Hepatocyte (in vitro differentiated cells): ENCODE data around the gene PSMB7. TPM values are rescaled to one million over a fixed set of nuclear protein-coding genes. Genes with fewer than 3 reads are reported as not detected.

Experiments
- DNase-seq: peaks from one replicate; pipeline ENCODE4 v3.0.0-alpha.2; 2016; ENCODE audit warnings: low spot score
- H2AFZ ChIP-seq: fragments of 200-600 bp; sonication (generic); 2 replicates; pipeline ENCODE4 v1.6.0; 2016; ENCODE audit warnings: antibody characterized with exemption, mild to moderate bottlenecking
- H3K27ac ChIP-seq: fragments of 200-600 bp; sonication (generic); 2 replicates; pipeline ENCODE4 v1.5.1; 2016; ENCODE audit warnings: mild to moderate bottlenecking
- H3K27me3 ChIP-seq: fragments of 200-600 bp; sonication (generic); 2 replicates; pipeline ENCODE4 v1.6.1; 2016
- H3K36me3 ChIP-seq: fragments of 200-600 bp; sonication (generic); replicated peaks from 2 replicates; pipeline ENCODE4 v1.5.1; 2016; ENCODE audit warnings: low read depth; ENCODE audit not compliant: insufficient read depth
- H3K4me1 ChIP-seq: fragments of 200-600 bp; sonication (generic); 2 replicates; pipeline ENCODE4 v1.5.1; 2016; ENCODE audit warnings: mild to moderate bottlenecking, moderate library complexity; ENCODE audit not compliant: insufficient read depth
- H3K4me2 ChIP-seq: fragments of 200-600 bp; sonication (generic); 2 replicates; pipeline ENCODE4 v1.6.0; 2016
- H3K4me3 ChIP-seq: fragments of 200-600 bp; sonication (generic); 2 replicates; pipeline ENCODE4 v1.5.1; 2016; ENCODE audit warnings: mild to moderate bottlenecking
- H3K79me2 ChIP-seq: fragments of 200-600 bp; sonication (generic); 2 replicates; pipeline ENCODE4 v1.6.0; 2017; ENCODE audit warnings: mild to moderate bottlenecking
- H3K9me2 ChIP-seq: fragments of 200-600 bp; sonication (generic); replicated peaks from 2 replicates; pipeline ENCODE4 v1.6.0; 2017; ENCODE audit warnings: mild to moderate bottlenecking; ENCODE audit not compliant: insufficient read depth
- H3K9me3 ChIP-seq: fragments of 200-600 bp; sonication (generic); 2 replicates; pipeline ENCODE4 v1.5.1; 2016; ENCODE audit warnings: low read depth, mild to moderate bottlenecking
- H4K20me1 ChIP-seq: fragments of 200-600 bp; sonication (generic); 2 replicates; pipeline ENCODE4 v1.6.0; 2016; ENCODE audit warnings: mild to moderate bottlenecking; ENCODE audit not compliant: insufficient read depth, poor library complexity, severe bottlenecking
- EZH2 ChIP-seq: fragments of 200-600 bp; sonication (generic); IDR thresholded peaks from 2 replicates; pipeline ENCODE4 v1.6.1; 2016; ENCODE audit warnings: antibody characterized with exemption, mild to moderate bottlenecking, borderline replicate concordance
- EZH2phosphoT487 ChIP-seq: fragments of 200-600 bp; sonication (generic); IDR thresholded peaks from one replicate; pipeline ENCODE4 v1.6.1; 2018; ENCODE audit warnings: antibody characterized with exemption, mild to moderate bottlenecking, low read depth, moderate library complexity; ENCODE audit not compliant: unreplicated experiment, severe bottlenecking
- WGBS: methylation state at CpG from one replicate; pipeline ENCODE4 v1.1.6; 2016; ENCODE audit warnings: low lambda C conversion rate; ENCODE audit errors: missing lambda C conversion rate; 5-methylcytosine and 5-hydroxymethylcytosine counted together
- polyA plus RNA-seq: library from polyadenylated mRNA; unstranded; fragments of >200 nt; fragmentation: Nextera tagmentation; extraction: Ambion mirVana; gene quantifications from 2 replicates; pipeline ENCODE4 v1.2.1, GENCODE V29; 2016
- total RNA-seq: library from RNA; depleted of rRNA; stranded (reverse); fragments of >200 nt; gene quantifications from 2 replicates; pipeline ENCODE4 v1.2.3, GENCODE V29; 2014
- TF ChIP-seq, protein P1 (sequence below): fragments of 200-600 bp; sonication (generic); IDR thresholded peaks from 2 replicates; pipeline ENCODE4 v1.5.1; 2016; ENCODE audit warnings: antibody characterized with exemption, mild to moderate bottlenecking; ENCODE audit not compliant: poor library complexity

PSMB7 gene
- total and polyA plus RNA-seq, 2 experiments from 2014 or later: 189 to 197 TPM

DNA sequence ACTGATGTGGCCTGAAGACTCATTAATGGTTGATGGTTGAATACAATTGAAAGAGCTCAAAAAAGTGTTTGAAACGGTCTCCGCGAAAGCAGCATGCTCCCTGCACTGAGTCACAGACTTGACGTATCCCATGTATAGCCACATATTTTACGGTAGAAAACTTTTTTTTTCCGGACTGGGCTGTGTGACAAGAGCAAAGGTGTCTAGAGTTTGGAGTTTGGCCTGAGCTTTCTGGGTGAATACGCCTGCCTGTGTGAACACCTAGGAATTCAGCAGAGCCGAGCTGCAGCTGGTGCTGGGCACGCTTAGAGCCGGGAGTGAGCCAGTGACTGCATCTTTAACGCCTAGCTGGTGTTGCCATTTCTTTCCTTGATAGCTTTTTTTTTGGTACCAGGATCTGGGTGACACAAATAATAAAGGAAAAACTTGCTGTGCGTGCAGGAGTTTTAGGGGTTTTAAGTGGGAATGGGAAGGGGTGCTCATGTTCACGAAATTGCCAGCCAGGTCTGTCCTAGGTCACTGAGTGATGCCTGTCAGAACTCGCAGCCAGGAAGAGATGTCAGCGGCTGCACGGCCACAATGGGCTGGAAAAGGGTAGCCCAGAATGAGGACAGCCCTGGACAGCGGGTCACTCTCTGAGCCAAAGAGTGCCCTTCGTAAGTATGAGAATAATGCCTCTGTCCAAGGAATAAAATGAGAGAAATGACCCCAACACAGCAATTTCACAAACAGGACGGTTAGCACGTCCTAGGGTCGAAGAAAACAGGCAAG lies 51.7 kb downstream of the PSMB7 start:
- Histone ChIP-seq H3K36me3 (no peaks in the 10 kb centered on the region), H2AFZ (no peak overlapping the region), H3K4me1 (no peaks in the 10 kb centered on the region), H3K4me2 (no peak overlapping the region), H3K27ac (no peak overlapping the region), H4K20me1 (peaks cover 50% of the 10 kb centered on the region), H3K79me2 (peaks cover 64% of the 10 kb centered on the region), H3K27me3 (no peaks in the 10 kb centered on the region), H3K9me2 (no peaks in the 10 kb centered on the region), H3K9me3 (no peaks in the 10 kb centered on the region), H3K4me3 (no peak overlapping the region)
- WGBS: 94% methylated on average over 21 of the region's 21 CpGs
- no peak for TF ChIP-seq EZH2phosphoT487
- TF ChIP-seq EZH2: no peak
- no peak for DNase-seq

DNA sequence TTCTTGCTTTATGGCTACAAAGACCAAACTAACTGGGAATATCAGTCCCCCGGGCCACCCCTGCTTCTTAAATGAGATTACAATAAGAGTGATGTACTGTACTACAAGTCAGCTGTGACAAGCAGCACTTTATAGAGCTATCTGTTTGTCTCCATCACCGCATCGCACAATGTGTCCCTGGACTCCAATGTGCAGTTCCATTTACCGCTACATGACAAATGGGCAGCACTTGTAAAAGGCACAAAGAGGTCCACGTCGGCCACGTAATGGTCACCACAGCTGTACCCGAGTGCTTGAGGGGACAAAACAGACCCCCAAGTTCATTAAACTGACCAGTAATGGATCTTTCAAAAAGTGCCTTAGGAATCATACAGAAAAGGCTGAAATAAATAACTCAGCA lies 54.1 kb downstream of the PSMB7 start:
- H3K36me3 ChIP-seq: no peaks in the 10 kb centered on the region
- H3K9me2 ChIP-seq: no peaks in the 10 kb centered on the region
- H3K9me3 ChIP-seq: no peaks in the 10 kb centered on the region
- TF ChIP-seq, protein P1, sequence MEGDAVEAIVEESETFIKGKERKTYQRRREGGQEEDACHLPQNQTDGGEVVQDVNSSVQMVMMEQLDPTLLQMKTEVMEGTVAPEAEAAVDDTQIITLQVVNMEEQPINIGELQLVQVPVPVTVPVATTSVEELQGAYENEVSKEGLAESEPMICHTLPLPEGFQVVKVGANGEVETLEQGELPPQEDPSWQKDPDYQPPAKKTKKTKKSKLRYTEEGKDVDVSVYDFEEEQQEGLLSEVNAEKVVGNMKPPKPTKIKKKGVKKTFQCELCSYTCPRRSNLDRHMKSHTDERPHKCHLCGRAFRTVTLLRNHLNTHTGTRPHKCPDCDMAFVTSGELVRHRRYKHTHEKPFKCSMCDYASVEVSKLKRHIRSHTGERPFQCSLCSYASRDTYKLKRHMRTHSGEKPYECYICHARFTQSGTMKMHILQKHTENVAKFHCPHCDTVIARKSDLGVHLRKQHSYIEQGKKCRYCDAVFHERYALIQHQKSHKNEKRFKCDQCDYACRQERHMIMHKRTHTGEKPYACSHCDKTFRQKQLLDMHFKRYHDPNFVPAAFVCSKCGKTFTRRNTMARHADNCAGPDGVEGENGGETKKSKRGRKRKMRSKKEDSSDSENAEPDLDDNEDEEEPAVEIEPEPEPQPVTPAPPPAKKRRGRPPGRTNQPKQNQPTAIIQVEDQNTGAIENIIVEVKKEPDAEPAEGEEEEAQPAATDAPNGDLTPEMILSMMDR: no peak
- TF ChIP-seq EZH2phosphoT487: no peak
- TF ChIP-seq EZH2: no peak
- no peak overlapping the region for H2AFZ ChIP-seq
- H3K4me3 ChIP-seq: no peak overlapping the region
- WGBS: 95% methylated on average over 8 of the region's 8 CpGs
- no peaks in the 10 kb centered on the region for H3K4me1 ChIP-seq
- H3K4me2 ChIP-seq: no peak overlapping the region
- no peak for DNase-seq
- H3K79me2 ChIP-seq: peaks cover 57% of the 10 kb centered on the region
- no peak overlapping the region for H3K27ac ChIP-seq
- H4K20me1 ChIP-seq: peaks cover 64% of the 10 kb centered on the region
- H3K27me3 ChIP-seq: no peaks in the 10 kb centered on the region

DNA sequence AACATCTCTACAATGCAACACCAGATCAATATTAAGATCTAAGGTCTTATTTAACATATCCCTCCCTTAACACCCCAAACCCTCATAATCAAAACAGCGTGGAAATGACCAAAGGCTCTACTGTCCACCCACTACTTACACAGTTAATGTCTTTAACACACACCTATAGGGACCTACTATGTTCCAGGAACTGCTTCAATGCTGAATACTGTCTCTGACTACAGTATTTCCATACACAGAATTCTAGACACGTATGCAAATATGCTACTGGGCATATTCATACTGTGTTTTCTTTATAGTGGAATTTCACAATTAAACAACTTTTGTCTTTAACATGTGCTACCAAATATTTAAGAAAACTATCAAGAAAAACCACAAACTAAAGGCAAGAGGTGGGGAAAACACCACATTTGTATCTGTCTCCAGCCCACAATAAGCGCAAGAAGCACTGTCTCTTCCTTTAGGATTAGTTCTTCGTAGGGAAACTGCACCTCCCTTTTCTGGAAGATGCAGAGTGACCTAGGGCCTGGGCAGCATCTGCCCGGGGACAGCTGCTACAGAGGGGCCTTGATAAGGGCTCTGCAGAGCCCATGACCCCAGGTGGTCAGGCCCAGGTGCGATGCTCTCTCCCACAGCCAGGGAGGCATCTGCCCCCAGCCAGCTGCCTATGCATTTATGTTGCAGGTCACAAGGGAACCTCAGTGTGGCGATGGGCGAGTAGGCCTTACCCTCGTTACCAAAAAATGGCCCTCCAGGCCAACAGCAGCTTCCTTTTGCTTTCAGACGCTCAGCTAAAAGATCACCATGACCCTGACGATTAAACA lies 55.2 kb downstream of the PSMB7 start:
- H3K27me3 ChIP-seq: no peaks in the 10 kb centered on the region
- no peak for TF ChIP-seq EZH2
- TF ChIP-seq, protein P1: no peak
- TF ChIP-seq EZH2phosphoT487: no peak
- H3K4me2 ChIP-seq: no peak overlapping the region
- WGBS: 92% methylated on average over 11 of the region's 11 CpGs
- no peaks in the 10 kb centered on the region for H3K9me3 ChIP-seq
- H4K20me1 ChIP-seq: peaks cover 68% of the 10 kb centered on the region
- H3K27ac ChIP-seq: no peak overlapping the region
- no peaks in the 10 kb centered on the region for H3K4me1 ChIP-seq
- H2AFZ ChIP-seq: no peak overlapping the region
- peaks cover 47% of the 10 kb centered on the region for H3K79me2 ChIP-seq
- no peaks in the 10 kb centered on the region for H3K36me3 ChIP-seq
- no peaks in the 10 kb centered on the region for H3K9me2 ChIP-seq
- DNase-seq: no peak
- H3K4me3 ChIP-seq: no peak overlapping the region

DNA sequence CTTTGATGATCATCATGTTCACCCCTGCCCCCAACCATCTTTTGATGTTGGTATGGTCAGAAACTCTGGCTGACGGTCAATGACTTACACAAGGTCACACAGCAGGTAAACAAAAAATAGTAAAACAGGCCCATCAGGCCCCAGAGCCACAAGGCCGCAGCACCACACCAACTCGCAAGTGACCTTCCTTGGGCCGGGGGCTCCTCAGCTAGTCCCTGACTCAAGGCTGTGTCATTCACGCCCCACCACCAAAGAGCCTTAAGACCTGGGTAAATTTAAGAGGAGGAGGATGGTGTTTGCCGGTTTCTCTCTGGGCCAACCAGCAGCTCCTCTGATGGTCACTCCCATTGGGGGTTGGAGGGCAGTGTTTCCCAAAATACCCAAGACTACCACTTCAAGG lies 55.8 kb downstream of the PSMB7 start:
- H3K4me2 ChIP-seq: no peak overlapping the region
- H3K27ac ChIP-seq: no peak overlapping the region
- no peak overlapping the region for H2AFZ ChIP-seq
- H4K20me1 ChIP-seq: peaks cover 65% of the 10 kb centered on the region
- no peaks in the 10 kb centered on the region for H3K9me2 ChIP-seq
- H3K36me3 ChIP-seq: no peaks in the 10 kb centered on the region
- TF ChIP-seq EZH2 (no peak), EZH2phosphoT487 (no peak)
- TF ChIP-seq, protein P1: no peak
- WGBS: 97% methylated on average over 6 of the region's 6 CpGs
- no peaks in the 10 kb centered on the region for H3K27me3 ChIP-seq
- no peaks in the 10 kb centered on the region for H3K9me3 ChIP-seq
- peaks cover 47% of the 10 kb centered on the region for H3K79me2 ChIP-seq
- DNase-seq: no peak
- H3K4me3 ChIP-seq: no peak overlapping the region
- H3K4me1 ChIP-seq: no peaks in the 10 kb centered on the region
